H1 (cell line): ENCODE data around the gene TEAD1. TPM values are rescaled to one million over a fixed set of nuclear protein-coding genes. Genes with fewer than 3 reads are reported as not detected.

Experiments used
- CTCF ChIA-PET: fragments of 300-600 bp; sonication (Branson Sonifier 250); formaldehyde crosslinking; loops from one replicate; lab custom pipeline; 2021; ENCODE audit not compliant: partially characterized antibody; lab: Charles Lee
- POLR2A ChIA-PET: fragments of 300-600 bp; sonication (Branson Sonifier 250); formaldehyde crosslinking; loops from one replicate; lab custom pipeline; 2021; ENCODE audit warnings: inconsistent platforms; ENCODE audit not compliant: partially characterized antibody; lab: Charles Lee
- DNase-seq, 2 experiments: peaks; one replicate each; pipeline versions ENCODE4 v3.0.0 to v3.0.0-alpha.2; 2010 to 2022; ENCODE audit warnings: low spot score in 2 of 2, low read depth in 1 of 2, mixed read lengths in 1 of 2
- FAIRE-seq: peaks from 2 replicates; lab custom pipeline; 2011; peaks lifted over from hg19 to GRCh38; lab: Jason Lieb, UNC
- H2AFZ ChIP-seq: 2 replicates; pipeline ENCODE4 v1.8.1; 2012; ENCODE audit warnings: low read length, inconsistent platforms
- H2AK5ac ChIP-seq: 2 replicates; pipeline ENCODE4 v1.6.1; 2013; ENCODE audit warnings: low read depth, low read length
- H2BK120ac ChIP-seq: replicated peaks from 2 replicates; pipeline ENCODE3; 2013; ENCODE audit warnings: low read depth, low read length, inconsistent platforms
- H2BK12ac ChIP-seq: 2 replicates; pipeline ENCODE4 v1.6.1; 2013; ENCODE audit warnings: low read depth, low read length
- H2BK15ac ChIP-seq: 2 replicates; pipeline ENCODE4 v1.6.1; 2013; ENCODE audit warnings: low read length
- H2BK20ac ChIP-seq: 2 replicates; pipeline ENCODE4 v1.6.1; 2013; ENCODE audit warnings: low read length
- H2BK5ac ChIP-seq: 2 replicates; pipeline ENCODE4 v1.6.1; 2013; ENCODE audit warnings: low read depth, low read length
- H3K14ac ChIP-seq: 2 replicates; pipeline ENCODE4 v1.6.1; 2013; ENCODE audit warnings: inconsistent platforms; ENCODE audit not compliant: insufficient read length
- H3K18ac ChIP-seq: 2 replicates; pipeline ENCODE4 v1.6.1; 2013; ENCODE audit warnings: low read length; ENCODE audit errors: extremely low read depth
- H3K23ac ChIP-seq: 2 replicates; pipeline ENCODE4 v1.6.1; 2013; ENCODE audit warnings: inconsistent platforms; ENCODE audit not compliant: insufficient read length
- H3K23me2 ChIP-seq: 2 replicates; pipeline ENCODE4 v1.6.1; 2013; ENCODE audit warnings: low read depth, low read length
- H3K27ac ChIP-seq: 2 replicates; pipeline ENCODE4 v1.6.1; 2011; ENCODE audit warnings: low read depth, low read length, inconsistent platforms
- H3K27me3 ChIP-seq, 4 experiments: replicated peaks in 1 of 4; 1 replicate in 1 of 4; 2 replicates in 3 of 4; pipeline versions ENCODE4 v1.6.1 to v1.8.1; 2011 to 2013; ENCODE audit warnings: low read length in 3 of 4, mild to moderate bottlenecking in 3 of 4, inconsistent platforms in 2 of 4, mixed read lengths in 2 of 4, moderate library complexity in 1 of 4; ENCODE audit not compliant: control insufficient read depth in 3 of 4, insufficient read depth in 3 of 4; ENCODE audit errors: extremely low read depth in 1 of 4
- H3K36me3 ChIP-seq, 4 experiments: 2 replicates each; pipeline versions ENCODE4 v1.6.1 to v1.8.1; 2011 to 2013; ENCODE audit warnings: mild to moderate bottlenecking in 4 of 4, low read length in 3 of 4, moderate library complexity in 2 of 4, control low read depth in 1 of 4, inconsistent platforms in 1 of 4; ENCODE audit not compliant: insufficient read depth in 4 of 4, control insufficient read depth in 2 of 4
- H3K4ac ChIP-seq: replicated peaks from 2 replicates; pipeline ENCODE3; 2013; ENCODE audit warnings: low read length, low read depth, mixed read lengths, inconsistent platforms; ENCODE audit not compliant: insufficient read length
- H3K4me1 ChIP-seq, 4 experiments: replicated peaks in 1 of 4; 1 replicate in 1 of 4; 2 replicates in 3 of 4; pipeline versions ENCODE4 v1.6.1 to v1.8.1; 2011 to 2013; ENCODE audit warnings: low read length in 3 of 4, inconsistent platforms in 2 of 4, mixed read lengths in 1 of 4; ENCODE audit not compliant: insufficient read depth in 4 of 4, control insufficient read depth in 3 of 4
- H3K4me2 ChIP-seq, 2 experiments: 2 replicates each; pipeline versions ENCODE4 v1.6.1 to v1.8.1; 2011 to 2013; ENCODE audit warnings: low read depth in 2 of 2, low read length in 2 of 2, control low read depth in 1 of 2, inconsistent platforms in 1 of 2, mild to moderate bottlenecking in 1 of 2; ENCODE audit not compliant: insufficient read depth in 1 of 2
- H3K4me3 ChIP-seq, 4 experiments: fragments of 200-600, 300-600 bp in 1 of 4; sonication (generic), shearing (Covaris generic), sonication (Bioruptor Twin) in 1 of 4; 2 replicates each; pipeline versions ENCODE4 v1.5.1 to v1.8.1; 2011 to 2016; ENCODE audit warnings: low read length in 4 of 4, low read depth in 3 of 4, control low read depth in 2 of 4, inconsistent platforms in 2 of 4, mild to moderate bottlenecking in 2 of 4, mixed read lengths in 1 of 4, moderate library complexity in 1 of 4; ENCODE audit not compliant: insufficient read depth in 2 of 4; ENCODE audit errors: extremely low read depth in 1 of 4
- H3K56ac ChIP-seq: replicated peaks from 2 replicates; pipeline ENCODE3; 2013; ENCODE audit warnings: low read depth, mild to moderate bottlenecking, mixed read lengths, low read length, inconsistent platforms; ENCODE audit not compliant: insufficient read length
- H3K79me1 ChIP-seq: 2 replicates; pipeline ENCODE4 v1.6.1; 2013; ENCODE audit warnings: low read depth, low read length, control low read depth
- H3K79me2 ChIP-seq, 2 experiments: 2 replicates each; pipeline versions ENCODE4 v1.6.1 to v1.8.1; 2012 to 2013; ENCODE audit warnings: low read length in 2 of 2, mild to moderate bottlenecking in 2 of 2, inconsistent platforms in 1 of 2; ENCODE audit not compliant: insufficient read depth in 2 of 2, control insufficient read depth in 1 of 2
- H3K9ac ChIP-seq, 4 experiments: replicated peaks in 1 of 4; 1 replicate in 1 of 4; 2 replicates in 3 of 4; pipeline versions ENCODE4 v1.6.1 to v1.8.1; 2011 to 2013; ENCODE audit warnings: low read depth in 3 of 4, low read length in 3 of 4, control low read depth in 2 of 4, mild to moderate bottlenecking in 2 of 4, moderate library complexity in 2 of 4, inconsistent platforms in 1 of 4; ENCODE audit errors: extremely low read depth in 1 of 4
- H3K9me3 ChIP-seq, 2 experiments: 2 replicates each; pipeline versions ENCODE4 v1.6.1 to v1.8.1; 2012 to 2013; ENCODE audit warnings: mild to moderate bottlenecking in 2 of 2, moderate library complexity in 2 of 2, control low read depth in 1 of 2, inconsistent platforms in 1 of 2, low read depth in 1 of 2, low read length in 1 of 2, mixed read lengths in 1 of 2; ENCODE audit not compliant: insufficient read depth in 2 of 2
- H4K20me1 ChIP-seq, 2 experiments: replicated peaks in 1 of 2; 2 replicates each; pipeline versions ENCODE3 to v1.8.1; 2011 to 2013; ENCODE audit warnings: inconsistent platforms in 2 of 2, low read length in 2 of 2, mild to moderate bottlenecking in 1 of 2; ENCODE audit not compliant: insufficient read depth in 2 of 2, control insufficient read depth in 1 of 2
- H4K5ac ChIP-seq: 2 replicates; pipeline ENCODE4 v1.6.1; 2013; ENCODE audit warnings: low read length, low read depth, mixed read lengths, inconsistent platforms; ENCODE audit not compliant: insufficient read length
- H4K8ac ChIP-seq: 2 replicates; pipeline ENCODE4 v1.8.0; 2013; ENCODE audit warnings: mild to moderate bottlenecking, moderate library complexity, low read length, inconsistent platforms; ENCODE audit not compliant: insufficient read depth; ENCODE audit errors: extremely low read depth
- H4K91ac ChIP-seq: replicated peaks from 2 replicates; pipeline ENCODE3; 2013; ENCODE audit warnings: low read length, mixed read lengths, inconsistent platforms; ENCODE audit not compliant: insufficient read length
- KDM5A ChIP-seq: fragments of 200-600 bp; IDR thresholded peaks from 2 replicates; pipeline ENCODE4 v1.7.1; 2012; ENCODE audit warnings: mild to moderate bottlenecking, low read length, inconsistent platforms, mixed read lengths
- POLR2AphosphoS5 ChIP-seq: IDR thresholded peaks from 2 replicates; pipeline ENCODE4 v1.6.1; 2011; ENCODE audit warnings: low read depth, low read length
- SRF ChIP-seq: IDR thresholded peaks from 2 replicates; pipeline ENCODE4 v1.6.1; 2011; ENCODE audit warnings: mild to moderate bottlenecking, low read depth, low read length, moderate library complexity
- WGBS, 2 experiments: shearing (Covaris generic) in 1 of 2; methylation state at CpG; one replicate each; pipeline versions ENCODE4 v1.1.6 to v1.1.7; 2013 to 2015; ENCODE audit warnings: low lambda C conversion rate in 2 of 2, mixed read lengths in 2 of 2, inconsistent platforms in 1 of 2, low coverage in 1 of 2, missing lambda C conversion rate in 1 of 2; ENCODE audit not compliant: insufficient replicate concordance in 2 of 2, insufficient coverage in 1 of 2, insufficient read length in 1 of 2; ENCODE audit errors: extremely low coverage in 1 of 2, missing lambda C conversion rate in 1 of 2; 5-methylcytosine and 5-hydroxymethylcytosine counted together
- polyA plus RNA-seq, 7 experiments: library from polyadenylated mRNA; depleted of rRNA in 3 of 7; stranded (reverse) in 5 of 7; unstranded in 2 of 7; fragments of >200 nt in 5 of 7; fragments of 200-250 nt in 2 of 7; gene quantifications; 1 replicate in 5 of 7; 2 replicates in 1 of 7; 4 replicates in 1 of 7; pipeline versions ENCODE4 v1.2.1 to v1.2.3, GENCODE V29; 2011 to 2013; ENCODE audit warnings: missing spikeins in 2 of 7, mixed read lengths in 2 of 7
- total RNA-seq: library from RNA; stranded (reverse); fragmentation: NEBNext Ultra II Directional; extraction: Animal tissue kit (Norgen Biotek cat#: 25700); gene quantifications from 2 replicates; pipeline ENCODE4 v1.2.1, GENCODE V29; 2021

The TEAD1 gene
- total and polyA plus RNA-seq, 2 of the 8 experiments (the other 6 are each of a cell fraction or from before 2014, with no cell fraction given) = 15.6 to 67.4 TPM

GRCh38 chr11:12871788-12872321 is 197.6 kb downstream of the TEAD1 start:
- Histone ChIP-seq H2BK20ac (no peak overlapping the region), H2BK12ac (no peak overlapping the region), H3K9ac (no peak overlapping the region), H3K36me3 (no peaks in the 10 kb centered on the region), H4K20me1 (no peaks in the 10 kb centered on the region), H2BK120ac (no peak overlapping the region), H3K4me3 (no peak overlapping the region), H4K8ac (no peak overlapping the region), H2AFZ (no peak overlapping the region), H3K56ac (no peak overlapping the region), H3K4me2 (no peak overlapping the region), H4K5ac (no peak overlapping the region), H3K14ac (no peak overlapping the region), H3K79me1 (peaks cover 3% of the 10 kb centered on the region; the same call in 1 of the 2 replicates)
- CTCF ChIA-PET = interaction anchor here (0.9 to 10.8 kb wide), 4 partner anchors 9 to 272 kb away, joined by 3 to 88 read pairs (median 4); no protein-coding TSS in a partner anchor
- 93% methylated on average over 11 of the region's 11 CpGs; no CpG with 5 or more reads in 1 of the 2 experiments for WGBS, 2 experiments
- no peak for TF ChIP-seq POLR2AphosphoS5
- no peak for TF ChIP-seq KDM5A
- no peak for TF ChIP-seq SRF
- TF ChIP-seq, all 59 proteins: peak for 0
- H2BK15ac ChIP-seq = no peak overlapping the region
- H3K9me3 ChIP-seq = no peaks in the 10 kb centered on the region
- no peaks in the 10 kb centered on the region; the same call in 1 of the 2 replicates for H3K23me2 ChIP-seq
- H3K4me1 ChIP-seq = peaks cover 0 to 4% (median 2%) of the 10 kb centered on the region in 4 experiments; a peak in 5 of 7 replicates
- H4K91ac ChIP-seq = no peak overlapping the region
- 0 out of 2 replicates have a peak overlapping the region, but pooled peaks have one; percentile 41 for H2AK5ac ChIP-seq
- no peaks in the 10 kb centered on the region for H3K27me3 ChIP-seq
- H3K18ac ChIP-seq = no peak overlapping the region
- POLR2A ChIA-PET = no interaction called here
- FAIRE-seq = no peak
- DNase-seq = no peak
- no peak overlapping the region for H3K23ac ChIP-seq
- H3K27ac ChIP-seq = no peak overlapping the region
- peaks cover 0 to 8% of the 10 kb centered on the region in 2 experiments; a peak in 1 of 4 replicates for H3K79me2 ChIP-seq
- peak overlapping the region; percentile 46 for H3K4ac ChIP-seq
- H2BK5ac ChIP-seq = peak overlapping the region; percentile 22
